Ascending aorta (tissue), 2 donors: ENCODE data around the gene FARS2. TPM values are rescaled to one million over a fixed set of nuclear protein-coding genes. Genes with fewer than 3 reads are reported as not detected.

Source experiments
- DNase-seq, 2 donors: peaks; one replicate each; pipeline ENCODE4 v3.0.0-alpha.2; 2019; ENCODE audit warnings: low spot score in 2 of 2
- H3K27ac ChIP-seq, 2 donors: fragments of 200-600 bp; sonication (generic); one replicate each; pipeline ENCODE4 v1.5.1; 2016 to 2017; ENCODE audit warnings: mild to moderate bottlenecking in 1 of 2
- H3K27me3 ChIP-seq: fragments of 200-600 bp; sonication (generic); one replicate; pipeline ENCODE4 v1.5.1; 2017
- H3K36me3 ChIP-seq, 2 donors: fragments of 200-600 bp; sonication (generic); one replicate each; pipeline ENCODE4 v1.5.1; 2016
- H3K4me1 ChIP-seq, 2 donors: fragments of 200-600 bp; sonication (generic); one replicate each; pipeline ENCODE4 v1.5.1; 2016 to 2017; ENCODE audit warnings: mild to moderate bottlenecking in 1 of 2
- H3K4me3 ChIP-seq, 2 donors: fragments of 200-600 bp; sonication (generic); one replicate each; pipeline ENCODE4 v1.5.1; 2016 to 2017; ENCODE audit warnings: mild to moderate bottlenecking in 1 of 2
- H3K9me3 ChIP-seq, 2 donors: fragments of 200-600 bp; sonication (generic); one replicate each; pipeline ENCODE4 v1.5.1; 2016
- CTCF ChIP-seq, 3 experiments: fragments of 200-600 bp in 2 of 3; fragments of 450-650 bp in 1 of 3; sonication (generic) in 2 of 3; IDR thresholded peaks; one replicate each; pipeline ENCODE4 v1.5.1; 2016 to 2019; ENCODE audit warnings: antibody characterized with exemption in 3 of 3, mild to moderate bottlenecking in 1 of 3, moderate library complexity in 1 of 3
- intact Hi-C: fragments of 100-400 bp; cut with DNase I; formaldehyde crosslinking; loops from one replicate; pipeline ENCODE4 v1.15.1; 2023
- total RNA-seq: library from RNA; depleted of rRNA; stranded (reverse); fragments of >200 nt; gene quantifications from one replicate; pipeline ENCODE4 v1.1.0, GENCODE V29; 2016

Gene FARS2
- total RNA-seq, 1 donor from 2014 or later = 17.6 TPM

- H3K4me3 ChIP-seq = no peak overlapping the region
- no peaks in the 10 kb centered on the region for H3K36me3 ChIP-seq
- H3K9me3 ChIP-seq = no peaks in the 10 kb centered on the region
- no peak for TF ChIP-seq CTCF (IDR thresholded peaks at IDR 0.05)
- H3K27ac ChIP-seq = no peak overlapping the region
- no peak for DNase-seq
- intact Hi-C loops = no loop called here
- no peaks in the 10 kb centered on the region for H3K27me3 ChIP-seq
- no peaks in the 10 kb centered on the region for H3K4me1 ChIP-seq
These were observed 127.9 kb downstream of the FARS2 start for GRCh38 chr6:5389086-5389745.

GRCh38 chr6:5390177-5390576 is 128.9 kb downstream of the FARS2 start:
- Histone ChIP-seq H3K36me3 (no peaks in the 10 kb centered on the region), H3K27ac (no peak overlapping the region), H3K27me3 (no peaks in the 10 kb centered on the region), H3K4me1 (no peaks in the 10 kb centered on the region), H3K4me3 (no peak overlapping the region), H3K9me3 (no peaks in the 10 kb centered on the region)
- DNase-seq = no peak
- TF ChIP-seq CTCF (IDR thresholded peaks at IDR 0.05) = no peak
- intact Hi-C loops = no loop called here

- Histone ChIP-seq H3K27ac (no peak overlapping the region), H3K9me3 (no peaks in the 10 kb centered on the region), H3K4me3 (no peak overlapping the region), H3K27me3 (no peaks in the 10 kb centered on the region), H3K4me1 (no peaks in the 10 kb centered on the region), H3K36me3 (no peaks in the 10 kb centered on the region)
- TF ChIP-seq CTCF (IDR thresholded peaks at IDR 0.05) = no peak
- no peak for DNase-seq
- intact Hi-C loops = no loop called here
These were observed 133.0 kb downstream of the FARS2 start for GRCh38 chr6:5394280-5394679.

GRCh38 chr6:5395719-5396118 is 134.4 kb downstream of the FARS2 start:
- Histone ChIP-seq H3K36me3 (no peaks in the 10 kb centered on the region), H3K27ac (no peak overlapping the region), H3K4me1 (no peaks in the 10 kb centered on the region), H3K4me3 (no peak overlapping the region), H3K9me3 (no peaks in the 10 kb centered on the region), H3K27me3 (no peaks in the 10 kb centered on the region)
- intact Hi-C loops = no loop called here
- no peak for TF ChIP-seq CTCF (IDR thresholded peaks at IDR 0.05)
- DNase-seq = no peak

- intact Hi-C loops = no loop called here
- Histone ChIP-seq H3K27ac (no peak overlapping the region), H3K4me3 (no peak overlapping the region), H3K9me3 (peaks cover 0 to 11% of the 10 kb centered on the region in 2 donors), H3K27me3 (no peaks in the 10 kb centered on the region), H3K4me1 (no peaks in the 10 kb centered on the region), H3K36me3 (no peaks in the 10 kb centered on the region)
- peak; percentile 12 to 25 (median 23) for TF ChIP-seq CTCF (IDR thresholded peaks at IDR 0.05)
- DNase-seq = no peak
These were observed 137.2 kb downstream of the FARS2 start for GRCh38 chr6:5398530-5398929.

GRCh38 chr6:5399391-5399790 is 138.1 kb downstream of the FARS2 start:
- TF ChIP-seq CTCF (IDR thresholded peaks at IDR 0.05) = no peak
- Histone ChIP-seq H3K4me1 (no peaks in the 10 kb centered on the region), H3K9me3 (peaks cover 0 to 11% of the 10 kb centered on the region in 2 donors), H3K27ac (no peak overlapping the region), H3K4me3 (no peak overlapping the region), H3K27me3 (no peaks in the 10 kb centered on the region), H3K36me3 (no peaks in the 10 kb centered on the region)
- DNase-seq = no peak
- intact Hi-C loops = no loop called here
